CD14-positive monocyte (primary cell): Measurements from ENCODE around the gene SLK. TPM values are rescaled to one million over a fixed set of nuclear protein-coding genes. Genes with fewer than 3 reads are reported as not detected.

Source experiments
- DNase-seq, 3 donors: peaks; one replicate each; pipeline ENCODE4 v3.0.0-alpha.2; 2011 to 2022
- H2AFZ ChIP-seq: 2 replicates; pipeline ENCODE4 v1.6.0; 2012; ENCODE audit warnings: mild to moderate bottlenecking, low read depth, low read length, inconsistent platforms; ENCODE audit not compliant: insufficient read depth, poor library complexity, severe bottlenecking
- H3K27ac ChIP-seq, 2 donors: 1 replicate in 1 of 2; 2 replicates in 1 of 2; pipeline ENCODE4 v1.5.1; 2012 to 2013; ENCODE audit warnings: low read length in 2 of 2, control low read depth in 1 of 2, inconsistent platforms in 1 of 2, low read depth in 1 of 2, mild to moderate bottlenecking in 1 of 2
- H3K27me3 ChIP-seq, 2 donors: one replicate each; pipeline versions ENCODE4 v1.6.0 to v1.6.1; 2011 to 2013; ENCODE audit warnings: low read length in 2 of 2; ENCODE audit not compliant: control insufficient read depth in 2 of 2, insufficient read depth in 2 of 2
- H3K36me3 ChIP-seq, 2 donors: replicated peaks in 1 of 2; 1 replicate in 1 of 2; 2 replicates in 1 of 2; pipeline versions ENCODE4 v1.5.1 to v1.6.1; 2012 to 2013; ENCODE audit warnings: low read length in 2 of 2, control low read depth in 1 of 2, inconsistent platforms in 1 of 2, mild to moderate bottlenecking in 1 of 2; ENCODE audit not compliant: insufficient read depth in 2 of 2, control insufficient read depth in 1 of 2
- H3K4me1 ChIP-seq, 2 donors: 1 replicate in 1 of 2; 2 replicates in 1 of 2; pipeline versions ENCODE4 v1.5.1 to v1.6.1; 2012 to 2013; ENCODE audit warnings: low read length in 2 of 2, control low read depth in 1 of 2, inconsistent platforms in 1 of 2, mild to moderate bottlenecking in 1 of 2, moderate library complexity in 1 of 2; ENCODE audit not compliant: insufficient read depth in 2 of 2, control insufficient read depth in 1 of 2
- H3K4me2 ChIP-seq: replicated peaks from 2 replicates; pipeline ENCODE3; 2012; ENCODE audit warnings: low read length, moderate library complexity, mild to moderate bottlenecking; ENCODE audit not compliant: poor library complexity, severe bottlenecking; ENCODE audit errors: extremely low read depth
- H3K4me3 ChIP-seq, 3 experiments: fragments of 200-600 bp in 1 of 3; sonication (generic) in 1 of 3; replicated peaks in 1 of 3; 1 replicate in 2 of 3; 2 replicates in 1 of 3; pipeline ENCODE4 v1.5.1; 2011 to 2013; ENCODE audit warnings: low read length in 3 of 3, mild to moderate bottlenecking in 3 of 3, control low read depth in 2 of 3, low read depth in 2 of 3, inconsistent platforms in 1 of 3, moderate library complexity in 1 of 3
- H3K79me2 ChIP-seq: 2 replicates; pipeline ENCODE4 v1.6.0; 2012; ENCODE audit warnings: mild to moderate bottlenecking, control low read depth, inconsistent platforms, low read length, moderate library complexity; ENCODE audit not compliant: insufficient read depth
- H3K9ac ChIP-seq: 2 replicates; pipeline ENCODE4 v1.6.0; 2017; ENCODE audit warnings: low read length, mild to moderate bottlenecking; ENCODE audit not compliant: insufficient read depth, poor library complexity, severe bottlenecking
- H3K9me3 ChIP-seq, 2 donors: replicated peaks in 1 of 2; 1 replicate in 1 of 2; 2 replicates in 1 of 2; pipeline versions ENCODE4 v1.5.1 to v1.6.1; 2012 to 2013; ENCODE audit warnings: low read length in 2 of 2, control low read depth in 1 of 2; ENCODE audit not compliant: control insufficient read depth in 1 of 2, insufficient read depth in 1 of 2
- H4K20me1 ChIP-seq: 2 replicates; pipeline ENCODE4 v1.6.0; 2012; ENCODE audit warnings: mild to moderate bottlenecking, low read length, control low read depth, moderate library complexity; ENCODE audit not compliant: insufficient read depth
- H3K27ac Mint-ChIP-seq, 7 donors: one replicate each; pipeline ENCODE4 v1.8.0; 2020; ENCODE audit warnings: mild to moderate bottlenecking in 7 of 7, mixed read lengths in 7 of 7, moderate library complexity in 6 of 7, inconsistent platforms in 2 of 7
- H3K27me3 Mint-ChIP-seq, 3 donors: one replicate each; pipeline ENCODE4 v1.8.0; 2021 to 2022; ENCODE audit warnings: low read depth in 3 of 3, mild to moderate bottlenecking in 3 of 3, mixed read lengths in 3 of 3, moderate library complexity in 3 of 3, inconsistent platforms in 1 of 3
- H3K36me3 Mint-ChIP-seq, 2 donors: one replicate each; pipeline ENCODE4 v1.8.0; 2020; ENCODE audit warnings: mixed read lengths in 2 of 2, inconsistent platforms in 1 of 2, mild to moderate bottlenecking in 1 of 2
- H3K4me1 Mint-ChIP-seq: one replicate; pipeline ENCODE4 v1.8.0; 2020; ENCODE audit warnings: mild to moderate bottlenecking, mixed read lengths
- H3K4me3 Mint-ChIP-seq, 2 donors: one replicate each; pipeline ENCODE4 v1.8.0; 2020; ENCODE audit warnings: mild to moderate bottlenecking in 2 of 2, mixed read lengths in 2 of 2, moderate library complexity in 1 of 2
- H3K9me3 Mint-ChIP-seq, 7 donors: one replicate each; pipeline ENCODE4 v1.8.0; 2020 to 2022; ENCODE audit warnings: mixed read lengths in 7 of 7, mild to moderate bottlenecking in 6 of 7, moderate library complexity in 6 of 7, inconsistent platforms in 2 of 7
- CTCF ChIP-seq: fragments of 200-600 bp; IDR thresholded peaks from one replicate; pipeline ENCODE4 v1.8.0; 2022; ENCODE audit warnings: antibody characterized with exemption, mild to moderate bottlenecking
- WGBS: methylation state at CpG from one replicate; pipeline ENCODE4 v1.1.5; 2013; ENCODE audit warnings: missing lambda C conversion rate; ENCODE audit not compliant: insufficient coverage; 5-methylcytosine and 5-hydroxymethylcytosine counted together
- intact Hi-C, 2 donors: fragments of 100-400 bp; cut with micrococcal nuclease; formaldehyde crosslinking; loops; one replicate each; pipeline versions ENCODE4 v1.15.0 to v1.15.1; 2023
- polyA plus RNA-seq, 3 donors: library from polyadenylated mRNA; depleted of rRNA in 1 of 3; unstranded in 2 of 3; stranded (reverse) in 1 of 3; fragments of 300-500 nt in 2 of 3; fragments of >200 nt in 1 of 3; fragmentation: Illumina TruSeq in 2 of 3; gene quantifications; 1 replicate in 2 of 3; 2 replicates in 1 of 3; pipeline ENCODE4 v1.2.3, GENCODE V29; 2012 to 2021

Gene SLK
- polyA plus RNA-seq, 3 donors, result 2.9 to 6.5 (median 4.4) TPM

- Histone ChIP-seq H2AFZ (no peak overlapping the region), H3K9me3 (no peaks in the 10 kb centered on the region), H3K4me2 (no peak overlapping the region), H3K4me1 (no peaks in the 10 kb centered on the region), H3K36me3 (no peaks in the 10 kb centered on the region), H3K9ac (no peak overlapping the region), H4K20me1 (no peaks in the 10 kb centered on the region), H3K4me3 (no peak overlapping the region), H3K27me3 (no peaks in the 10 kb centered on the region), H3K79me2 (no peaks in the 10 kb centered on the region), H3K27ac (no peak overlapping the region)
- H3K4me3 Mint-ChIP-seq, result no peak overlapping the region
- peaks cover 0 to 8% (median 0%) of the 10 kb centered on the region in 3 donors for H3K27me3 Mint-ChIP-seq
- peaks cover 0 to 3% (median 0%) of the 10 kb centered on the region in 7 donors for H3K9me3 Mint-ChIP-seq
- DNase-seq, result peak in 1 of 3 donors; percentile 14
- TF ChIP-seq CTCF, result no peak
- peaks cover 2% of the 10 kb centered on the region for H3K4me1 Mint-ChIP-seq
- peak overlapping the region in 1 of 7 donors; percentile 7 for H3K27ac Mint-ChIP-seq
- intact Hi-C loops, result loop anchor here in 1 of 2 donors (10.0 kb wide), 1 partner anchor 155 kb away; no protein-coding TSS in a partner anchor
- WGBS, result 100% methylated on average over 3 of the region's 8 CpGs
- no peaks in the 10 kb centered on the region for H3K36me3 Mint-ChIP-seq
These were observed 82.7 kb downstream of the SLK start for GRCh38 chr10:104049504-104050250.

GRCh38 chr10:104052431-104052830 is 85.5 kb downstream of the SLK start:
- Histone ChIP-seq H3K79me2 (no peaks in the 10 kb centered on the region), H3K36me3 (no peaks in the 10 kb centered on the region), H2AFZ (no peak overlapping the region), H4K20me1 (no peaks in the 10 kb centered on the region), H3K9ac (no peak overlapping the region), H3K9me3 (no peaks in the 10 kb centered on the region), H3K4me2 (no peak overlapping the region), H3K4me1 (no peaks in the 10 kb centered on the region), H3K4me3 (no peak overlapping the region), H3K27me3 (no peaks in the 10 kb centered on the region), H3K27ac (no peak overlapping the region)
- 100% methylated on average over 1 of the region's 2 CpGs for WGBS
- Mint-ChIP-seq H3K27me3 (peaks cover 0 to 7% (median 0%) of the 10 kb centered on the region in 3 donors), H3K4me3 (no peak overlapping the region), H3K4me1 (peaks cover 2% of the 10 kb centered on the region), H3K36me3 (no peaks in the 10 kb centered on the region), H3K27ac (no peak overlapping the region), H3K9me3 (peaks cover 0 to 3% (median 0%) of the 10 kb centered on the region in 7 donors)
- no peak for TF ChIP-seq CTCF
- DNase-seq, result no peak
- intact Hi-C loops, result loop anchor here in 1 of 2 donors (10.0 kb wide), 1 partner anchor 152 kb away; no protein-coding TSS in a partner anchor
